Left cardiac atrium (tissue), 4 donors: ENCODE results near the gene DIPK1C. TPM values are rescaled to one million over a fixed set of nuclear protein-coding genes. Genes with fewer than 3 reads are reported as not detected.

Source experiments
- ATAC-seq, 2 donors: fragments of 200-7000 bp; cut with Tn5 transposase; one replicate each; pipeline ENCODE4 v1.9.1; 2020; ENCODE audit warnings: mild to moderate bottlenecking in 2 of 2, moderate library complexity in 2 of 2
- DNase-seq: peaks from one replicate; pipeline ENCODE4 v3.0.0-alpha.2; 2020
- intact Hi-C, 2 donors: fragments of 100-400 bp; cut with DNase I; formaldehyde crosslinking; loops; one replicate each; pipeline versions ENCODE4 v1.14.1 to v1.15.1; 2022 to 2023
- total RNA-seq, 2 donors: library from RNA; stranded (reverse); fragmentation: NEBNext Ultra II Directional; extraction: Animal tissue kit (Norgen Biotek cat#: 25700); gene quantifications; one replicate each; pipeline ENCODE4 v1.2.1, GENCODE V29; 2021
- donor health status: DM: no; HTN: yes; CAD: no.
- donor health status: DM: no; HTN: yes; CAD: no; lungs with severe emphysema.
- donor health status: DM: yes; HTN: yes; CAD: no.
- donor health status: Dilated cardiomyopathy.

The DIPK1C gene
- total RNA-seq, 2 donors from 2014 or later, result 1.3 to 1.5 TPM

DNA sequence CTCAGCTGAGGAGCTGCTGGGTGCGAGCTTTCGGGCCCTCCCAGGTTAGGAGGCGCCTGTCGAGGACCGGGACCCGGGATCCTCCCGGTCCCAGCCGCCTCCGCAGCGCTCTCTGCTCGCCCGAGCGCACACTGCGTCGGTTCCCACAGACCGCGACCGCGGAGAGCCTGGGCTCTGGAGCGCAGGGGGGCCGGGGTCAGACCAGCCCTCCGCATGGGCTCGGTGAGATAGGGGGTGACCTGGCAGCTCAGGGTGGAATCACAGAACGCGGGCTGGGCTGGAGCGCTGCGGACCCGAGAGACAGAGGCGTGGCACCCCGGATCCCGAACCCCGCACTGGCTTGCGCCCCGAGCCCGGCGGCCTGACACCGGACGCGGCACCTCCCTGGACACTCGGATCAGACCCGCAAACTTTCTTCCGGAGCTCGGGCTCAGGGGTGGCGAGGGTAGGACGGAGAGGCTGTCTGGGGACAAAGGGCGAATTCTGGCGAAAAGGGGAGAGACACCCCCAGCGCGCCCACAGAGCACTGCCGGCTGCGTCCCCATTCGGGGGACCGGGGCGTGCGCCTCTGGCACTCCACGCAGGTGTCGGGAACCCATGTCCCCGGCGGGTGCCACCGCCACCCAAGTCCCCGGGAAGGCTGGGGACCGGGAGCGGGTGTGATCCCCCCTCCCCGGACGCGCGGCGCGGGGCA is 612 bp downstream of the DIPK1C start:
- DNase-seq, result no peak
- ATAC-seq, result peak; percentile 40 to 51
- intact Hi-C loops, result no loop called here

DNA sequence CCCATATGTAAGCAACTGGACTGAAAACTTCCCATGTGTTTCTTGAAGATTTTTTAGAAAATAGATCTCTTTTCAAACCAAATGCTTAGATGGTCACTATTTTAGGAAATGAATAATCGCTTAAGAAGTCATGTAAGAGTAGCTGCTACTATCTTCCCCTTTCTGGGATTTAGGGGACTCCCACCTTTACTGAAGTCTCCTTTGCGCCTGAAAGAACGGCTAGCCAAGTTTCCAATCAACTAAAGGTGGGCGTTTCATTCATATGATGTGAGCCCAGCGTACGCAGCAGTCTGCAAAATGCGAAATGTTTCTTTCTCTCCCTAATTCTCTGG is 1.1 kb downstream of the DIPK1C start:
- no peak for ATAC-seq
- intact Hi-C loops, result no loop called here
- DNase-seq, result no peak

DNA sequence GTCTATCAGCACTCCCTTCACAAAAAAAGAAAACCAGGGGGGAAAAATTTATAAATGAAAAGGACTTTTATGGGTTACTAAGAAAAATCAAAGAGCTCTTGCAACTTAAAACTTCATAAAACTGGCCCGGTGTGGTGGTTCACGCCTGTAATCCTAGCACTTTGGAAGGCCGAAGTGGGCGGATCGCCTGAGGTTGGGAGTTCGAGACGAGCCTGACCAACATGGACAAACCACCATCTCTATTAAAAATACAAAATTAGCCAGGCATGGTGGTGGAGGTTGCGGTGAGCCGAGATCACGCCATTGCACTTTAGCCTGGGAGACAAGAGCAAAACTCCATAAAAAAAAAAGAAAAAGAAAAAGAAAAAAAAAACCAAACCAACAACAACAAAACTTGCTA is 1.7 kb downstream of the DIPK1C start:
- intact Hi-C loops, result no loop called here
- DNase-seq (no peak), ATAC-seq (no peak)

DNA sequence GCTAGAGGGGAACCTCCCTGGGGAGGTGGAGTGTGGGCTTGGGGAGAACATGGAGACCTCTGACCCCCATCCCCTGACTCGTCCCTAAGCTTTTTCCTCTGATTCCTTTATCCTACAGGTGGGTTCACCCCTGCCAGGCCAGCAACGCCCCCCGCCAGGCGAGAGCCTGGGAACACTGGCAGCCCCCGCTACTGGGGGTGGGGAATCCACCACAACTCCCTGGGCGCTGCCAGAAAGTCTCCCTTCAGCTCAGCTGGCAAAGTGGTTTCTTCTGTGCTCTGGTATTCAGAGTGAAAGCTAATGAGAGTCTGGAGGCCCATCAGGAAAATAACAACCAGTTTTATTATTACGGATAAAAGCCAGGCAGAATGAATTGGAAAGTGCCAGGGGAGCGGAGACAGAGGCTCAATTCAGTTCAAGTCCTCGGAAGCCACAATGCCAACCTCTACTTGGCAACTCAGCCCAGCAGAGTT is 2.8 kb downstream of the DIPK1C start:
- no peak for ATAC-seq
- no peak for DNase-seq
- intact Hi-C loops, result no loop called here

DNA sequence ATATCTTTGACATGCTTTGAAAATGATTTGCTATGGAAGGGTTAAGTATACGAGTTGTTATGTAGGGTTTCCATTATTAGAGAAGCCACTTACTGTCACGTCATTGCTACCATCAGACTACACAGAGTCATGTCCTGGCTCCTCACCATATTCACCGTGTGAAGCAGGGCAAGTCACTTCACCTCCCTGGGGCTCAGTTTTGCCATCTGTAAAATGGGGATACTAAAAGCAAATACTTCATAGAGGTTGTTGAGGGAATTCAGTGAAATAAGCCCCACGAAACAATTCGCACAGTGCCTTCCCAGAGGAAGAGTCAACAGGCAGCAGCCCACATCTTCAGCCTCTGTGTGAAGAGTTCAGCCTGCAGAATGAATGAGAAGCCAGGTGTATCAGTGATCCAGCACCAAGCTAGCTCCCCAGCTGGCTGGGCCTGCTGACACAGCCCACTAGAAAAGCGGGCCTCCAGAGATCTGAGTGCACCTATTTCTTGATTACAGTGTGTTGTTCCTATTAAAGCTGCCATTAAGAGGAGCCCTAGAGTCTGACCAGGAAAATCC is 3.4 kb downstream of the DIPK1C start:
- intact Hi-C loops, result no loop called here
- DNase-seq (no peak), ATAC-seq (no peak)

DNA sequence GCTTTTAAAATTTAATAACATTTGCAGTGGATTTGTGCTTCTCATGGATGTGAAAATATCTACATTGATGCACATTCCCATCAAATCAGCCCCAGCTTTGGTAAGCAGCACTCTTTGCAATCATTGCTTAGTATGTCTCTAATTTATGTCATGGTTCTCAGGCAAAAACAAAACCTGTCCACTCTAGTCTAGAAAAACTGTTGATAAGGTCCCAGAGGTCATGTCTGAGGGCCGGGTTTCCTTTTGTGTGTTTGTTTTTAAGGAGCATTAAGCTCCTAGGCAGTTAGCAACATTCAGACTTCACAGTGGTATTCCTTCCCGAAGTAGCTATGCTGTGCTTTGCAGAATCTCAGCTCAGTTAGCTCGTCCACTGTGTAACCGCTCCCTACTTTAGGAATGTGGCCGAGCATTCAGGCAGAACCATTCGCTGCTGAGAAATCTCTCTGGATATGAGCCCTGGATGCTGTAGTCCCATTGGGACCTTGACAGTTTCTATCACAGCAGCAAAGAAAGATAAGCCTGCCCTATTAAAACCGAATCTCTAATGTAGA is 4.0 kb downstream of the DIPK1C start:
- ATAC-seq (peak; percentile 18 to 58), DNase-seq (no peak)
- intact Hi-C loops, result no loop called here

DNA sequence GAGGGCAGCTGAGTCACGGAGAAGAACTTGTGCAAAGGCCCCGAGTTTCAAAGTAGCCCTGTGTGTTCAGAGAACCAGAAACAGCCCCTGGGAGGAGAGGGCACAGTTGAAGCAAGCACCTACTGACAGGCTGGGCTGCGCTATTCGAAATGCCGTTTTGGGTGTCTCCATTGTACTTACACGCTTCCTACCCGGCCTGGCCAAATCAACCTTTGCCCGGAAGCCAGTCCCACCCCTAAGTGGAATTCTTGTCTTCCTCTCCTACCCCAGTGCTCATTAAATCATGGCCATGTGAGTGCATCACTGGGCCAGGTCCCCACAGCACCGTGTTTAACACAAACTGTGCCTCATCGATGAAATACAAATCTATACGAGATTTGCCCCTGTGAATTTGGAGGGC is 6.0 kb downstream of the DIPK1C start:
- intact Hi-C loops, result no loop called here
- no peak for DNase-seq
- no peak for ATAC-seq

DNA sequence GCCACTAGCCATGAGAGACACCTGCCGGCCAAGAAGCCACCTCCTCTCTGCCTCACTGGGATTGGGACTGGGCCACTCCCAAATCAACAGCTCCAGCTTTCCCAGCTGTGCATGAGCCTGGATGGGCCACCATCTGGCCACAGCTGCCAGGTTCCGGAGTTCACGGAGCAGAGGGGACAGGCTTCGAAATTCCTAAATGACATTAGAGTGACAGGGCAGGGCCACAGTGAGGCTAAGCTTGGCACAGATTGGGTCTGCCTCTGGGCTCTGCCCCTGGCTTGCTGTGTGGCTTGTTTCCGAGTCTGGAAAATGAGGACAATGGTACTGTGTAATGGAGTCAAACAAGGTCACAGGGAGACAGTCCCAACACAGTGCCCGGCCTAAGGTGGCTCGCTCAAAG is 6.5 kb downstream of the DIPK1C start:
- intact Hi-C loops, result no loop called here
- DNase-seq, result no peak
- peak; percentile 42 to 57 for ATAC-seq

DNA sequence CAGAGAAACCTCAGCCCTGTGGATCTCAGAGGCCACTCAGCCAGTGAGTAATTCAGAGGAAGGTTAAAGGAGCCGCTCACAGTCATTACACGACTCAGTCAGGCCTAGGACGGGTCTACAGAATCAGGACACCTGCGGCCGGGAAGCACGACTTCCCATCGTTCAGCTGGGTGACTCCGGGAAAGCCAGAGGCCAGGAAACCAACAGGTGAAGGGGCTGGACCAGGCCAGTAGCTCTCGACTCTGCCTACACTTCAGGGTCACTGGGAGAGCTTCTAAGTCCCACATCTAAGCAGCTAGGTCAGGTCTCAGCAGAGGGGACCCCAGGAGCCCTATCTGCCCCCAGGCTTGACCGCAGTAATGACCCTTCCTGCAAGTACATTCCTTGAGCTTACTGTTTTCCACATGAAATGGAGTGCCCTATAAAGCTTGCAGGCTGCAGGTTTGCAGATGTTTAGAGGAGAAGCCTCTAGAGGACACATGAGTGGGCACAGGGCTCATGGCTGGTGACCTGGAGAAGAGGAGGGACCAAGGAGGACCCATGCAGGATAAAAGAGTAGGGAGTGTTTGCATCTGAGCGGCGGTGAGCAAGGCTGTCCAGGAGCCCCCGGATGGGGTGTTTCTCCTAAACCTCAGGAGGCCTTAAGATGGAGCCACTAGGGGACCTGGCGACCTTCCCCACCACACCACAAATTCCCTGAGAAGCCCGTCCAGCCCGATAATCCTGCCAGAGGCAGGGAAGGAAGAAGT is 9.5 kb downstream of the DIPK1C start:
- ATAC-seq (no peak), DNase-seq (no peak)
- intact Hi-C loops, result no loop called here

DNA sequence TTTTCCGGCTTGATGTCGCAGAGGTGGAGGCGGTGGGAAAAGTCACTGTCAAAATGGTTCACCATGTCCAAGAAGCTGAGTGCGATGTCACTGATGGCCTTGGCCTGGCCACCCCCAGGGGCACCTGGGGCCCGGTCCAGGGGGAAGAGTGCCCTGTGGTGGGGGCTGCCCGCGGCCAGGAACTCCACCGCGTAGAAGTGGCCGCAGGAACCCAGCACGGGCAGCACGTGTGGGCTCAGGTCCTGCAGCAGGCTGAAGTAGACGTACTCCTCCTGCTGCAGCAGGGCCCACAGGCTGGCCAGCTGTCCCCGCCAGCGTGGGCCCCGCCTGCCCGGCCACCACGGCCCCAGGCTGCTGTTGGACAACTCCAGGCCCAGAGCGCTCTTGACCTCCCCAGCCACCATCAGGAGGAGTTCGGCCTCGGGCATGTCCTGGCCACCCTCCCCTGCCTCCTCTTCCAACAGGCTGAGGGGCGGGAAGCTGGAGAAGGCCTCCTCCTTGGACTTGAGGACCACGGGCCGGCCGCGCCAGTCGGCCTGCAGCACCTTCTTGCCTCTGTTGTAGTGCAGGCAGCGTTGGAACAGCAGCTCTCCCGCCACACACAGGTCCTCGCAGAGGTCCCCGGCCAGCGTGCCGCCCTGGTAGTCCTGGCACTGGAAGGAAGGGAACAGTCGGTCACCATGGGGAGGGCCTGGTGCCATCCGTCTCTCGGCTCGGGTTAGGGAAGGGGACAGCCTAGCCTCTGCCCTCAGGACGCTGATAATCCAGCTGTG is 10.3 kb downstream of the DIPK1C start:
- no peak for DNase-seq
- no peak for ATAC-seq
- intact Hi-C loops, result no loop called here

DNA sequence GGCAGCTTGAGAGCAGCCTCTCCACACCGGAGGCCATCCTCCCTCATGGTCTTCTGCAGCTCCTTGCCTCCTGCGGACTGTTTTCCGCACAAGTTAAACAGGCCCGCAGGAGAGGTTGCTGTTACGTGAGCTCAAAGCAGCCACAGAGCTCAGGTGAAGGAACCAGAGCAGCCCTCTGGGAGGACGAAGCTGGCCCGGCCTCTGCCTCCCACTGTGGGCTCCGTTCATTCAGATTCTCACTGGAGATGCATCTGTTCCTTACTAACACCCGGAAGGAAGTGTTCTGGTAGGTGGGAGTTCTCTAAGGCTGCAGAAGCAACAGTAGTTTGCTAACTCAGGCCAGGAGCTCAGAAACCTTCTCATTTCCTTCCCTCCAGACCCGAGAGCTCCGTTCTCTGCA is 10.9 kb downstream of the DIPK1C start:
- DNase-seq (no peak), ATAC-seq (no peak)
- intact Hi-C loops, result no loop called here

DNA sequence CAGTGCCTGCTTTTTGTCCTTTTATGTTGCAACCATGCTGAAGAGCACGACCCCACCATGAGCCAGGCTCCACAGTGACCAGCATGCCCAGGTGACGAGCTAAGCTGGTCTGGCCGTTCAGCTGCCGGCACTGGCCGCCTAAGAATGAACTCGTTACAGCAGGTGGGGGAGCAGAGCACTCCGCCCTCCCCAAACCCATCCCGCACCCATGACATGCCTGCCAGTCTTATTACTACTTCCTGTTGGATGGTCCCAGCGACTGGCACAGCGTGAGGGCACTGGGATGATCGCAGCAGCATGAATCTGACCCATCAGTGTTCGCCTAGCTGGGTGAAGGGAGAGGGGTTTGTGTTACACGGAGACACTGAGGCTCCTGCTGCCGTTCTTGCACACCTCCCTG is 11.5 kb downstream of the DIPK1C start:
- ATAC-seq (no peak), DNase-seq (no peak)
- intact Hi-C loops, result no loop called here

DNA sequence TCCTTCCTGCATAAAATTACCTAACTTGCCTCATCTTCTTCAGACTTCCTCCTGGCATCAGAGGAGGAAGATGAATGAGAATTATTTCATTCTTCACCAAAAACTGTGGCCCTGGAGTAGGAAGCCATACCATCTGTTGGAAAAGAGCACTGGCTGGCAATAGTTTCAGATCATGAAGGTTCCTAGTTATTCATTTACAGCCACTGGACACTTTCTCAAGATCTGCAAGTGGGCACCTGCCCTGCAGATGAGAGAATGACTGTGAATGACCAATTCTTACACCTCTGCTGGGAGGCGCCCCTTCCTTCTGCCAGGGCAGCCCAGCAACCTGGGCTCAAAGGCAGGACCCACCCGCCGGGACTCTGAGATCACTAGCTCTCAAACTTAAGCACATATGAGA is 13.0 kb downstream of the DIPK1C start:
- ATAC-seq (no peak), DNase-seq (no peak)
- intact Hi-C loops, result no loop called here

DNA sequence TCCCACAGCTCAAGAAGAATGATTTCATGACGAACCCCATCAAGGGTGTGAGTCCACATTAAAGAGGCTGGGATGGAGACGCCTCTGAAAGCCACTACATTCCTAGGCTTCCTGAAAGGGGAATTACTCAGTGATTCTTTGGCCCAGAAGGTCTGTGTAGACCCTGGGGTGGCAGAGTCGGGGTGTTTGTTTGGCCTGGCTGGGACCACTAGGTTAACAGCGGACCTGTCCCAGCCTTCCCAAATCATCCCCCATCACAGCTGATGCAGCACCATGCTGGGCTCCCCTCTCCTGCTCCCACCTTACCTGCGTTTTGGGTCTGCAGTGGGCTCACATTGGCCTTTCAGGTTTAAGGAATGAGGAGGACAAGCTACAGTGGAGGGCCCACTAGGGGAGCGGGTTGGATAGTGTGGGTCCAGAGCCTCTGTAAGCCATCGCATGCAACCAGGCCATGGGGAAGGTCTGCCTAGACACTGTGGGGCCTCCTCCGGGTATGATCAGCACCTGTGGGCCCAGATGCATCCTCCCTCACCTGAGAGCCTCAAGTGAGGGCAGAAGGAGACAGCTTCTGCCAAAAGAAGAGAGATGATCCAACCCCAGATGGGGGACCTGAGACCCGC is 16.2 kb downstream of the DIPK1C start:
- intact Hi-C loops, result no loop called here
- no peak for ATAC-seq
- DNase-seq, result no peak

DNA sequence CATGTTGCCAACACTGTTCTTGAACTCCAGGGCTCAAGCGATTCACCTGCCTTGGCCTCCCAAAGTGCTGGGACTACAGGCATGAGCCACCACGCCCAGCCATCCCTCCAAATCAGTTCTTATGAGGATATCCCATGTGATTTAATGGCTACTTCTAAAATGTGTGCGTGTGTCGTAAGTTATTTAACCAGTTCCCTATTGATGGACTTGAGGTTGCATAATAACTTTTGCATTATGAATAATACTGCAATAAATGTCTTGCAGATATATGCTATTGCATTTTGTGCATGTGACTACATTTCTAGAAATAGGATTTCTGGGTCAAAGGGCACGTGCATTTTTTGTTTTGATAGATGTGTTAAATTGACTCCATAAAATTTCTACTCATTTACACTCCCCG is 19.0 kb downstream of the DIPK1C start:
- intact Hi-C loops, result no loop called here
- DNase-seq (no peak), ATAC-seq (no peak)

DNA sequence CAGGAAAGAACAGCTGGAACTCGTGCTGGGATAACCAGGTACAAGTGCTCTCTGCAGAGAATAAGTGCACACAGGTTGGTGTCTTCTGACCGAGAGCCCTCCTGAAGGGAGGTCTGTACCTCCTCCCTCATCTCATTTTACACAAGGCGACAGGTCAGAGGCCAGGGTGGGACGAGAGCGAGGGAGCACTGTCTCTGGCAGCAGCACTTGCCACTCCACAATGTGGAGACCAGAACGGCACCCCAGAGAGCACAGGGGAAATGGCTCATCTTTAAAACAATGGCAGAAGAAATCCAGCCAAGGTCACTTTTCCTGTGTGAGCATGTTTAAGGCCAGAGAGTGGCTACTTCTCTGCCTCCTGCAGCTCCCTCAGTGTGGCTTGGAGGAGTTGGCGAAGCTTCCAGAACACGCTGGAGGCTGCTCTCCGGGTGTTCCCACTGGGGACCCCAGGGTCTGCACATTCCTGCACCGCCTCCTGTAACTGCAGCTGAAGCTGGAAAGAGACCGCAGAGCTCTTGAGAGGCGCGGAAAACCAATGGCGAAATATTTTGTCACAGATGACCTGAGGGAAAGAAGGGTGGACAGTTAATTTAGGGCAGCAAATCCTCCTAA is 20.8 kb downstream of the DIPK1C start:
- intact Hi-C loops, result no loop called here
- ATAC-seq, result peak; percentile 41 to 47
- DNase-seq, result no peak

DNA sequence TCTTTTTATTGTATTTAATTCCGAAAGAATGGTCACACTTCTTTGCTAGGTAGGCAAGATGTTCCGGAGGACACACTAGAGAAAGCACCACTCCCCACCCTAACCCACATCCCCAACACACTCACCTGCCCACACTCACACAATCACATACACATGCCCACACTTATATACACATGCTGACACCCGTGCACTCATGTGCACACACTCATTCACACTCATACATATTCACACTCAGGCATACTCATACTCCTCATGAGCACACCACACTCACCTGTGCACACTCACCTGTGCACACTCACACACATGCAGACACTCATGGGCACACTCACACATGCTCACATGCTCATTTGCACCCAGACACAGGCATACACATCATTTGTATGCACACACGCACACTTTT is 21.4 kb downstream of the DIPK1C start:
- no peak for ATAC-seq
- no peak for DNase-seq
- intact Hi-C loops, result no loop called here

DNA sequence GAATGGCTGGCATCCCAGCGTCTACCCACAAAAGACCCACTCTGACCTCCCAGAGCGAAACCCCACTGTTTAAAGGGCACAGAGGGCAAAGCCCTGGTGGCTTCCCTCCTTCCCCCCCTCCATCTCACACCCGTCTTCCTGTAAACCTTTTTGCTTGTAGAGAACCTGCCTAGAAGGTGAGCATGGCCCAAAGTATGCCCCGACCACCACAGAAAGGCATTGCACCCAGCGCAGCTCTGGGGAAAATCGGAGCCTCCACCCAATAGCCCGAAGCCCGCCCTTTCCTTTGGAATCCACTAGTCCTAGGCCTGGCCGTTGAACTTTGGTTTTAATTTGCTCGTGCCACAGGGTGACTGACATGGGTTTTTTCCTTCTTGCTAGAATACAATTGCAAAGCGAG is 22.6 kb downstream of the DIPK1C start:
- intact Hi-C loops, result no loop called here
- DNase-seq, result no peak
- ATAC-seq, result no peak
